ENCODE measurements around the gene ILF3. TPM values are rescaled to one million over a fixed set of nuclear protein-coding genes. Genes with fewer than 3 reads are reported as not detected.

Gene ILF3
- total RNA-seq, 2 donors from 2014 or later, result 129 to 181 TPM

Small RNA genes lying within 50 kb of the gene (microRNA-seq; reads per million reads assigned to microRNA genes)
- gene MIR638, result 0 reads per million in 2 donors

Other genes starting within 250 kb of the ILF3 start
- gene PDE4A, start 233.8 kb upstream of the ILF3 start, total RNA-seq, result 10 to 100 TPM; 13.8 to 14.3 TPM
- 10 to 100 TPM; 52.3 to 54.5 TPM for gene KEAP1, start 151.0 kb upstream of the ILF3 start, total RNA-seq
- gene S1PR5, start 136.9 kb upstream of the ILF3 start, total RNA-seq, result under 1 TPM; 0.15 to 0.20 TPM
- 10 to 100 TPM; 87.0 to 93.9 TPM for gene ATG4D, start 110.4 kb upstream of the ILF3 start, total RNA-seq
- gene KRI1, start 88.3 kb upstream of the ILF3 start, total RNA-seq, result 10 to 100 TPM; 12.9 to 14.9 TPM
- 10 to 100 TPM in 1 of 2 donors, 1 to 10 TPM in 1; 9.3 to 12.5 TPM for gene CDKN2D, start 85.4 kb upstream of the ILF3 start, total RNA-seq
- 100 to 1,000 TPM; 116 to 158 TPM for gene AP1M2, start 67.0 kb upstream of the ILF3 start, total RNA-seq
- 100 to 1,000 TPM; 124 to 153 TPM for gene SLC44A2, start 28.8 kb upstream of the ILF3 start, total RNA-seq
- gene QTRT1, start 47.1 kb downstream of the ILF3 start, total RNA-seq, result 10 to 100 TPM; 76.9 to 78.6 TPM
- gene DNM2, start 63.7 kb downstream of the ILF3 start, total RNA-seq, result 100 to 1,000 TPM; 446 to 618 TPM
- gene TMED1, start 181.9 kb downstream of the ILF3 start, total RNA-seq, result 10 to 100 TPM; 16.9 to 19.5 TPM
- under 1 TPM; 0.49 to 0.98 TPM for gene C19orf38, start 194.1 kb downstream of the ILF3 start, total RNA-seq
- gene CARM1, start 217.2 kb downstream of the ILF3 start, total RNA-seq, result 10 to 100 TPM; 48.3 to 58.3 TPM

Data from left colon (tissue), 2 donors.